K562 (cell line): Measurements from ENCODE around the gene PACSIN1. TPM values are rescaled to one million over a fixed set of nuclear protein-coding genes. Genes with fewer than 3 reads are reported as not detected.

Experiments used
- BCLAF1 ChIP-seq, 2 experiments: fragments of 450-650 bp in 1 of 2; IDR thresholded peaks; 2 replicates each; pipeline ENCODE4 v1.6.1; 2011 to 2017; ENCODE audit warnings: low read depth in 2 of 2, antibody characterized with exemption in 1 of 2, borderline replicate concordance in 1 of 2, low read length in 1 of 2, mild to moderate bottlenecking in 1 of 2, mixed read lengths in 1 of 2; ENCODE audit not compliant: control insufficient read depth in 1 of 2
- CREB1 ChIP-seq, 2 experiments: sonication (generic) in 1 of 2; formaldehyde crosslinking in 1 of 2; IDR thresholded peaks; 2 replicates each; pipeline versions ENCODE4 v1.6.1 to v1.8.0; 2012 to 2022; ENCODE audit warnings: inconsistent platforms in 1 of 2, mild to moderate bottlenecking in 1 of 2, missing genetic modification reagents in 1 of 2, moderate library complexity in 1 of 2
- ETS1 ChIP-seq: conservative IDR thresholded peaks from 2 replicates; pipeline ENCODE4 v1.6.1; 2011; ENCODE audit warnings: low read depth, mild to moderate bottlenecking, low read length; ENCODE audit not compliant: control insufficient read depth
- IRF2 ChIP-seq: sonication (generic); formaldehyde crosslinking; IDR thresholded peaks from 2 replicates; pipeline ENCODE4 v1.8.1; 2022; ENCODE audit warnings: mild to moderate bottlenecking, missing genetic modification reagents
- ZBTB40 ChIP-seq, 2 experiments: fragments of 450-650 bp in 1 of 2; sonication (generic) in 1 of 2; formaldehyde crosslinking in 1 of 2; IDR thresholded peaks; 2 replicates each; pipeline versions ENCODE4 v1.7.1 to v1.9.0; 2016 to 2022; ENCODE audit warnings: inconsistent platforms in 1 of 2, mild to moderate bottlenecking in 1 of 2, missing genetic modification reagents in 1 of 2
- ZBTB43 ChIP-seq: sonication (generic); formaldehyde crosslinking; IDR thresholded peaks from 2 replicates; pipeline ENCODE4 v1.8.0; 2023; ENCODE audit warnings: mild to moderate bottlenecking, missing genetic modification reagents
- ZNF277 ChIP-seq: fragments of 250-450 bp; sonication (Bioruptor Pico); IDR thresholded peaks from 2 replicates; pipeline ENCODE4 v1.8.0; 2022; ENCODE audit warnings: inconsistent platforms, mild to moderate bottlenecking, moderate library complexity, borderline replicate concordance
- polyA plus RNA-seq, 8 experiments: library from polyadenylated mRNA; depleted of rRNA in 4 of 8; stranded (reverse) in 5 of 8; unstranded in 3 of 8; fragments of >200 nt; fragmentation: Nextera tagmentation in 2 of 8; fragmentation: Illumina TruSeq in 1 of 8; extraction: Ambion mirVana in 2 of 8; extraction: Trizol in 1 of 8; gene quantifications; 2 replicates each; pipeline versions ENCODE4 v1.2.1 to v1.2.3, GENCODE V29; 2011 to 2014; ENCODE audit warnings: inconsistent platforms in 1 of 8, missing spikeins in 1 of 8
- total RNA-seq, 7 experiments: library from RNA; depleted of rRNA in 6 of 7; stranded (reverse); fragments of >200 nt in 6 of 7; fragmentation: Illumina TruSeq in 2 of 7; extraction: Trizol in 2 of 7; gene quantifications; 2 replicates each; pipeline versions ENCODE4 v1.2.1 to v1.2.3, GENCODE V29; 2011 to 2021; ENCODE audit warnings: low replicate concordance in 1 of 7

Gene PACSIN1
- total and polyA plus RNA-seq, 9 of the 15 experiments (the other 6 are each of a cell fraction or from before 2014, with no cell fraction given) = 0.01 to 1.7 (median 0.45) TPM

- TF ChIP-seq BCLAF1 (IDR thresholded peaks at IDR 0.05; ENCODE audit: borderline replicate concordance in 1 of 2, control insufficient read depth in 1 of 2, low read depth in 2 of 2, low read length in 1 of 2) = no peak
- TF ChIP-seq CREB1 (IDR thresholded peaks at IDR 0.05) = no peak
- no peak for TF ChIP-seq CREB1 (CRISPR knock-in tag; IDR thresholded peaks at IDR 0.05)
- no peak for TF ChIP-seq ZNF277
- TF ChIP-seq ZBTB40 (IDR thresholded peaks at IDR 0.05) = no peak
- TF ChIP-seq ZBTB40 (CRISPR knock-in tag; IDR thresholded peaks at IDR 0.05) = no peak
- no peak for TF ChIP-seq ZBTB43
- TF ChIP-seq IRF2 (CRISPR knock-in tag) = no peak
- no peak for TF ChIP-seq ETS1
These were observed 11.0 kb downstream of the PACSIN1 start (continued) for GRCh38 chr6:34476921-34477320.
